ENCODE measurements around the gene CACNA1E.

CACNA1E gene

GRCh38 chr1:181637998-181638397 lies 154.7 kb downstream of the CACNA1E start:
- DNase-seq (ENCODE audit: low read depth), result no peak

- DNase-seq (ENCODE audit: low read depth), result no peak
These were observed 157.6 kb downstream of the CACNA1E start for GRCh38 chr1:181640956-181641355.

GRCh38 chr1:181643631-181644030 lies 160.3 kb downstream of the CACNA1E start:
- DNase-seq (ENCODE audit: low read depth), result no peak

GRCh38 chr1:181645171-181645570 lies 161.9 kb downstream of the CACNA1E start:
- DNase-seq (ENCODE audit: low read depth), result no peak

GRCh38 chr1:181646710-181647109 lies 163.4 kb downstream of the CACNA1E start:
- no peak for DNase-seq (ENCODE audit: low read depth)

- DNase-seq (ENCODE audit: low read depth), result no peak
These were observed 164.2 kb downstream of the CACNA1E start for GRCh38 chr1:181647314-181648035.

GRCh38 chr1:181651276-181651675 lies 168.0 kb downstream of the CACNA1E start:
- DNase-seq (ENCODE audit: low read depth), result no peak

GRCh38 chr1:181655756-181656155 lies 172.4 kb downstream of the CACNA1E start:
- DNase-seq (ENCODE audit: low read depth), result peak; percentile 0

- no peak for DNase-seq (ENCODE audit: low read depth)
These were observed 173.2 kb downstream of the CACNA1E start for GRCh38 chr1:181656491-181656890.

- DNase-seq (ENCODE audit: low read depth), result no peak
These were observed 175.3 kb downstream of the CACNA1E start for GRCh38 chr1:181658581-181658980.

GRCh38 chr1:181659321-181659957 lies 176.1 kb downstream of the CACNA1E start:
- DNase-seq (ENCODE audit: low read depth), result no peak

- DNase-seq (ENCODE audit: low read depth), result no peak
These were observed 177.3 kb downstream of the CACNA1E start for GRCh38 chr1:181660621-181661020.

- no peak for DNase-seq (ENCODE audit: low read depth)
These were observed 178.3 kb downstream of the CACNA1E start for GRCh38 chr1:181661569-181661968.

- no peak for DNase-seq (ENCODE audit: low read depth)
These were observed 179.3 kb downstream of the CACNA1E start for GRCh38 chr1:181662606-181663005.

GRCh38 chr1:181664543-181664942 lies 181.2 kb downstream of the CACNA1E start:
- DNase-seq (ENCODE audit: low read depth), result no peak

- DNase-seq (ENCODE audit: low read depth), result no peak
These were observed 185.9 kb downstream of the CACNA1E start for GRCh38 chr1:181669246-181669645.

GRCh38 chr1:181674617-181675016 lies 191.3 kb downstream of the CACNA1E start:
- DNase-seq (ENCODE audit: low read depth), result no peak

- DNase-seq (ENCODE audit: low read depth), result no peak
These were observed 192.0 kb downstream of the CACNA1E start for GRCh38 chr1:181675091-181675917.

- DNase-seq (ENCODE audit: low read depth), result no peak
These were observed 192.5 kb downstream of the CACNA1E start for GRCh38 chr1:181675918-181676190.

- DNase-seq (ENCODE audit: low read depth), result no peak
These were observed 193.0 kb downstream of the CACNA1E start for GRCh38 chr1:181676269-181676668.

GRCh38 chr1:181680332-181680731 lies 197.0 kb downstream of the CACNA1E start:
- DNase-seq (ENCODE audit: low read depth), result no peak

- no peak for DNase-seq (ENCODE audit: low read depth)
These were observed 197.6 kb downstream of the CACNA1E start for GRCh38 chr1:181680871-181681270.

- no peak for DNase-seq (ENCODE audit: low read depth)
These were observed 201.9 kb downstream of the CACNA1E start for GRCh38 chr1:181685211-181685610.

Data from EH (cell line).